Measurements from ENCODE around the gene RABL2A. TPM values are rescaled to one million over a fixed set of nuclear protein-coding genes. Genes with fewer than 3 reads are reported as not detected.
A peak's percentile ranks its signal among the peaks of the same experiment; 100 is the strongest.
"Not testable (repeated sequence)": the region's sequence is repeated elsewhere in the genome, so short reads cannot be mapped to it uniquely, and the experiment has no call there.

The RABL2A gene
- total RNA-seq, 2 donors from 2014 or later: 29.0 to 33.5 TPM

GRCh38 chr2:113646217-113646616, 19.2 kb downstream of the RABL2A start:
- not testable (repeated sequence) for H3K27ac ChIP-seq (ENCODE audit: low read depth, low read length); H3K36me3 ChIP-seq (ENCODE audit: control insufficient read depth, insufficient read depth, low read length); H3K27me3 Mint-ChIP-seq (ENCODE audit: insufficient read depth); H3K9me3 Mint-ChIP-seq; H3K9me3 ChIP-seq (ENCODE audit: control insufficient read depth, low read length); H3K4me3 ChIP-seq (ENCODE audit: low read length); H3K4me1 ChIP-seq (ENCODE audit: control insufficient read depth, insufficient read depth, low read length); H3K27me3 ChIP-seq (ENCODE audit: control insufficient read depth, insufficient read depth, low read length, poor library complexity, severe bottlenecking); DNase-seq; H3K36me3 Mint-ChIP-seq (ENCODE audit: low read depth); H3K27ac Mint-ChIP-seq; H3K9ac ChIP-seq (ENCODE audit: extremely low read depth, low read length, poor library complexity, severe bottlenecking); H3K4me3 Mint-ChIP-seq; H3K4me1 Mint-ChIP-seq
- 89% methylated on average over 1 of the region's 2 CpGs; no CpG with 5 or more reads in 1 of the 2 experiments for WGBS, 2 experiments (ENCODE audit: insufficient coverage in 1 of 2, insufficient read length in 1 of 2)

- H3K27ac ChIP-seq (ENCODE audit: low read depth, low read length); H3K4me1 ChIP-seq (ENCODE audit: control insufficient read depth, insufficient read depth, low read length); DNase-seq; H3K36me3 Mint-ChIP-seq (ENCODE audit: low read depth); H3K9ac ChIP-seq (ENCODE audit: extremely low read depth, low read length, poor library complexity, severe bottlenecking); H3K27ac Mint-ChIP-seq; H3K27me3 ChIP-seq (ENCODE audit: control insufficient read depth, insufficient read depth, low read length, poor library complexity, severe bottlenecking); H3K36me3 ChIP-seq (ENCODE audit: control insufficient read depth, insufficient read depth, low read length); H3K4me3 ChIP-seq (ENCODE audit: low read length); H3K9me3 ChIP-seq (ENCODE audit: control insufficient read depth, low read length); H3K4me1 Mint-ChIP-seq; H3K4me3 Mint-ChIP-seq: not testable (repeated sequence)
- H3K27me3 Mint-ChIP-seq (ENCODE audit: insufficient read depth): peaks cover 14% of the 10 kb centered on the region
- WGBS, 2 experiments (ENCODE audit: insufficient coverage in 1 of 2, insufficient read length in 1 of 2): 94 to 100% methylated on average over 1 to 2 of the region's 14 CpGs
- peaks cover 14% of the 10 kb centered on the region for H3K9me3 Mint-ChIP-seq
Observed at GRCh38 chr2:113650834-113651815, 24.1 kb downstream of the RABL2A start.

GRCh38 chr2:113652599-113652998, 25.5 kb downstream of the RABL2A start:
- not testable (repeated sequence) for DNase-seq; H3K4me3 ChIP-seq (ENCODE audit: low read length); H3K27me3 ChIP-seq (ENCODE audit: control insufficient read depth, insufficient read depth, low read length, poor library complexity, severe bottlenecking); H3K27ac Mint-ChIP-seq; H3K9me3 ChIP-seq (ENCODE audit: control insufficient read depth, low read length); H3K36me3 ChIP-seq (ENCODE audit: control insufficient read depth, insufficient read depth, low read length); H3K36me3 Mint-ChIP-seq (ENCODE audit: low read depth); H3K4me1 Mint-ChIP-seq; H3K9ac ChIP-seq (ENCODE audit: extremely low read depth, low read length, poor library complexity, severe bottlenecking); H3K4me3 Mint-ChIP-seq; H3K4me1 ChIP-seq (ENCODE audit: control insufficient read depth, insufficient read depth, low read length); H3K27ac ChIP-seq (ENCODE audit: low read depth, low read length)
- no CpG with 5 or more reads among the region's 3 CpGs for WGBS, 2 experiments (ENCODE audit: insufficient coverage in 1 of 2, insufficient read length in 1 of 2)
- H3K9me3 Mint-ChIP-seq: peaks cover 25% of the 10 kb centered on the region
- peaks cover 17% of the 10 kb centered on the region for H3K27me3 Mint-ChIP-seq (ENCODE audit: insufficient read depth)

GRCh38 chr2:113656031-113656624, 29.1 kb downstream of the RABL2A start:
- H3K27ac ChIP-seq (ENCODE audit: low read depth, low read length); H3K36me3 ChIP-seq (ENCODE audit: control insufficient read depth, insufficient read depth, low read length); H3K9me3 ChIP-seq (ENCODE audit: control insufficient read depth, low read length); H3K27me3 ChIP-seq (ENCODE audit: control insufficient read depth, insufficient read depth, low read length, poor library complexity, severe bottlenecking); H3K9ac ChIP-seq (ENCODE audit: extremely low read depth, low read length, poor library complexity, severe bottlenecking); DNase-seq; H3K36me3 Mint-ChIP-seq (ENCODE audit: low read depth); H3K4me1 ChIP-seq (ENCODE audit: control insufficient read depth, insufficient read depth, low read length); H3K4me1 Mint-ChIP-seq: not testable (repeated sequence)
- peak overlapping the region; percentile 73 for H3K4me3 Mint-ChIP-seq
- H3K9me3 Mint-ChIP-seq: peaks cover 40% of the 10 kb centered on the region
- peak overlapping the region; percentile 53 for H3K4me3 ChIP-seq (ENCODE audit: low read length)
- H3K27ac Mint-ChIP-seq: peak overlapping the region; percentile 89
- WGBS, 2 experiments (ENCODE audit: insufficient coverage in 1 of 2, insufficient read length in 1 of 2): 39 to 40% methylated on average over 1 to 27 of the region's 27 CpGs
- peaks cover 26% of the 10 kb centered on the region for H3K27me3 Mint-ChIP-seq (ENCODE audit: insufficient read depth)

GRCh38 chr2:113657735-113658134, 30.7 kb downstream of the RABL2A start:
- 95% methylated on average over 17 of the region's 17 CpGs; no CpG with 5 or more reads in 1 of the 2 experiments for WGBS, 2 experiments (ENCODE audit: insufficient coverage in 1 of 2, insufficient read length in 1 of 2)
- H3K4me3 Mint-ChIP-seq; DNase-seq; H3K27ac ChIP-seq (ENCODE audit: low read depth, low read length); H3K4me1 Mint-ChIP-seq; H3K36me3 ChIP-seq (ENCODE audit: control insufficient read depth, insufficient read depth, low read length); H3K27me3 ChIP-seq (ENCODE audit: control insufficient read depth, insufficient read depth, low read length, poor library complexity, severe bottlenecking); H3K9me3 ChIP-seq (ENCODE audit: control insufficient read depth, low read length); H3K27ac Mint-ChIP-seq; H3K4me3 ChIP-seq (ENCODE audit: low read length); H3K9ac ChIP-seq (ENCODE audit: extremely low read depth, low read length, poor library complexity, severe bottlenecking); H3K4me1 ChIP-seq (ENCODE audit: control insufficient read depth, insufficient read depth, low read length); H3K36me3 Mint-ChIP-seq (ENCODE audit: low read depth): not testable (repeated sequence)
- Mint-ChIP-seq H3K27me3 (ENCODE audit: insufficient read depth) (peaks cover 28% of the 10 kb centered on the region), H3K9me3 (peaks cover 41% of the 10 kb centered on the region)

- H3K9me3 Mint-ChIP-seq; H3K27ac ChIP-seq (ENCODE audit: low read depth, low read length); H3K4me3 Mint-ChIP-seq; H3K27me3 ChIP-seq (ENCODE audit: control insufficient read depth, insufficient read depth, low read length, poor library complexity, severe bottlenecking); H3K4me1 Mint-ChIP-seq; H3K9ac ChIP-seq (ENCODE audit: extremely low read depth, low read length, poor library complexity, severe bottlenecking); H3K4me1 ChIP-seq (ENCODE audit: control insufficient read depth, insufficient read depth, low read length); H3K9me3 ChIP-seq (ENCODE audit: control insufficient read depth, low read length); H3K36me3 ChIP-seq (ENCODE audit: control insufficient read depth, insufficient read depth, low read length); DNase-seq; H3K36me3 Mint-ChIP-seq (ENCODE audit: low read depth); H3K4me3 ChIP-seq (ENCODE audit: low read length); H3K27ac Mint-ChIP-seq: not testable (repeated sequence)
- 82 to 92% methylated on average over 3 to 9 of the region's 10 CpGs for WGBS, 2 experiments (ENCODE audit: insufficient coverage in 1 of 2, insufficient read length in 1 of 2)
- peaks cover 29% of the 10 kb centered on the region for H3K27me3 Mint-ChIP-seq (ENCODE audit: insufficient read depth)
Observed at GRCh38 chr2:113663285-113664060, 36.4 kb downstream of the RABL2A start.

Data from endodermal cell (in vitro differentiated cells).